Aorta (tissue), 5 donors: ENCODE measurements around the gene GSK3B. TPM values are rescaled to one million over a fixed set of nuclear protein-coding genes. Genes with fewer than 3 reads are reported as not detected.
A peak's percentile ranks its signal among the peaks of the same experiment; 100 is the strongest.

Source experiments
- ATAC-seq: fragments of 200-7000 bp; cut with Tn5 transposase; one replicate; pipeline ENCODE4 v1.9.1; 2022; ENCODE audit warnings: moderate library complexity; ENCODE audit not compliant: low FRiP score
- DNase-seq, 2 donors: peaks; one replicate each; pipeline ENCODE4 v3.0.0-alpha.2; 2020
- H3K27ac ChIP-seq, 2 donors: one replicate each; pipeline ENCODE4 v1.5.1; 2013; ENCODE audit warnings: low read length in 2 of 2, mild to moderate bottlenecking in 2 of 2, moderate library complexity in 2 of 2, control low read depth in 1 of 2, inconsistent platforms in 1 of 2, low read depth in 1 of 2
- H3K27me3 ChIP-seq, 2 donors: one replicate each; pipeline ENCODE4 v1.6.1; 2013; ENCODE audit warnings: control low read depth in 1 of 2, low read length in 1 of 2, mild to moderate bottlenecking in 1 of 2, moderate library complexity in 1 of 2; ENCODE audit not compliant: insufficient read depth in 2 of 2, control insufficient read depth in 1 of 2
- H3K36me3 ChIP-seq, 2 donors: one replicate each; pipeline ENCODE4 v1.6.1; 2013; ENCODE audit warnings: control low read depth in 1 of 2, low read length in 1 of 2, mild to moderate bottlenecking in 1 of 2; ENCODE audit not compliant: insufficient read depth in 2 of 2, control insufficient read depth in 1 of 2
- H3K4me1 ChIP-seq, 2 donors: one replicate each; pipeline ENCODE4 v1.6.1; 2013; ENCODE audit warnings: low read length in 2 of 2, control low read depth in 1 of 2, mild to moderate bottlenecking in 1 of 2, moderate library complexity in 1 of 2; ENCODE audit not compliant: insufficient read depth in 2 of 2, control insufficient read depth in 1 of 2
- H3K4me3 ChIP-seq, 2 donors: one replicate each; pipeline ENCODE4 v1.5.1; 2013; ENCODE audit warnings: low read length in 2 of 2, control low read depth in 1 of 2, mild to moderate bottlenecking in 1 of 2
- H3K9me3 ChIP-seq: one replicate; pipeline ENCODE4 v1.6.1; 2013; ENCODE audit warnings: mild to moderate bottlenecking, low read length; ENCODE audit not compliant: control insufficient read depth
- WGBS, 2 donors: extraction: QIAGEN DNeasy Blood & Tissue Kit; methylation state at CpG; one replicate each; pipeline ENCODE4 v1.1.7; 2013; 5-methylcytosine and 5-hydroxymethylcytosine counted together
- intact Hi-C, 2 donors: fragments of 100-400 bp; cut with DNase I; formaldehyde crosslinking; loops; one replicate each; pipeline versions ENCODE4 v1.14.2 to v1.15.0; 2022
- long read RNA-seq, 2 donors: library from polyadenylated mRNA; unstranded; transcript quantifications; one replicate each; pipeline ENCODE4 v2.0.0, GENCODE V29; 2020 to 2021
- polyA plus RNA-seq, 2 donors: library from polyadenylated mRNA; stranded (reverse); fragments of 200-250 nt; gene quantifications; one replicate each; pipeline ENCODE4 v1.2.3, GENCODE V29; 2013
- total RNA-seq, 2 donors: library from RNA; stranded (reverse); fragmentation: NEBNext Ultra II Directional; extraction: Animal tissue kit (Norgen Biotek cat#: 25700); gene quantifications; one replicate each; pipeline ENCODE4 v1.2.1, GENCODE V29; 2021
- donor health status: healthy with polysubstance abuse.
- donor health status: Bipolar disorder and iron deficiency.
- donor health status: DM: no; HTN: no; CAD: no.
- donor health status: DM: no; HTN: no; CAD: no.
- donor health status: DM: yes; HTN: yes; CAD: no.

GSK3B gene
- 10 to 100 TPM; 34.3 to 37.8 TPM for total RNA-seq
- polyA plus RNA-seq: 1 to 10 TPM; 4.5 to 5.4 TPM
- long read RNA-seq, donor 1, full-length matches to known transcripts: 5 of 13 reads
- long read RNA-seq, donor 1, partial matches to known transcripts: 0 of 13 reads
- long read RNA-seq, donor 1, other reads (novel, unspliced or antisense): 8 of 13 reads
- long read RNA-seq, donor 2, full-length matches to known transcripts: 2 of 13 reads
- long read RNA-seq, donor 2, partial matches to known transcripts: 1 of 13 reads
- long read RNA-seq, donor 2, other reads (novel, unspliced or antisense): 10 of 13 reads

GRCh38 chr3:120093911-120094775 lies at the start of gene GSK3B:
Gene GSK3B (minus strand): TSS chr3:120094447. CDS start chr3:120093434, 1,013 bp downstream.
- Histone ChIP-seq H3K4me1 (no peaks in the 10 kb centered on the region), H3K4me3 (peak within 1 kb of the TSS; percentile 91 to 92), H3K9me3 (no peaks in the 10 kb centered on the region), H3K27me3 (no peaks in the 10 kb centered on the region), H3K36me3 (no peaks in the 10 kb centered on the region), H3K27ac (peak within 1 kb of the TSS; percentile 98)
- 0 to 1% methylated on average over 69 to 94 of the region's 94 CpGs for WGBS, 2 donors
- ATAC-seq (peak; percentile 93), DNase-seq (peak; percentile 99)
- intact Hi-C loops: loop anchor here (5.0 to 10.0 kb wide), 5 partner anchors 78 to 341 kb away; partner anchors contain the start of gene LRRC58 (in 1 of the 2)

DNA sequence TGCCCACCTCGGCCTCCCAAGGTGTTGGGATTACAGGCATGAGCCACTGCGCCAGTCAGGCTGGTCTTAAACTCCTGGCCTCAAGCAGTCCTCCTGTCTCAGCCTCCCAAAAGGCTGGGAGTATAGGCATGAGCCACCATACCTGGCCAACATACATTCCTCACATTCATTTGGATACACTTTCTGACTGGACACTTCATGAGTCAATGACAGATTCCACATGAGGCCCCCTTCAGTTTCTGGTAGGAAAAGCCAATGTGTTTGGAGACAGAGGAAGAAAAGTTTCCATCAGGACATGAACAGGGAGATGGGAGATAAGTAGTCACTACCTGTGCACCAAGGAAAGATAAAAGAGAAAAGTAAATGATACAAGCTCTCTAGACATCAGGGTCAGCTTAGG lies 49.4 kb upstream of the GSK3B start:
- H3K4me1 ChIP-seq: peaks cover 0 to 1% of the 10 kb centered on the region in 2 donors
- no peak overlapping the region for H3K4me3 ChIP-seq
- H3K9me3 ChIP-seq: no peaks in the 10 kb centered on the region
- H3K27me3 ChIP-seq: no peaks in the 10 kb centered on the region
- DNase-seq (no peak), ATAC-seq (no peak)
- WGBS, 2 donors: 94 to 95% methylated on average over 2 of the region's 2 CpGs
- no peaks in the 10 kb centered on the region for H3K36me3 ChIP-seq
- no peak overlapping the region for H3K27ac ChIP-seq
- intact Hi-C loops: no loop called here

DNA sequence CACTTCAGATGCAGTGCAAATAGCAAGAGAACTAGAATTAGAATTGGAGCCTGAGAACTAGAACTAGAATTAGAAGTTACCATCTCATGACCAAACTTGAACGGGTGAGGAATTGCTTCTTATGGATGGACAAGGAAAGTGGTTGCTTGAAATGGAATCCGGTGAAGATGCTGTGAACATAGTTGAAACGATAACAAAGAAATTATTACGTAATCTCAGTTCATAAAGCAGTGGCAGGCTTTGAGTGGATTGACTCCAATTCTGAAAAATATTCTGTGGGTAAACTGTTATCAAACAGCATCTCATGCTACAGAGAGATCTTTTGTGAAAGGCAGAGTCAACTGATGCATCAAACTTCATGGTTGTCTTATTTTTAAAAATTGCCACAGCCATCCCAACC lies 48.0 kb upstream of the GSK3B start:
- intact Hi-C loops: no loop called here
- Histone ChIP-seq H3K4me1 (no peaks in the 10 kb centered on the region), H3K9me3 (no peaks in the 10 kb centered on the region), H3K4me3 (no peak overlapping the region), H3K27me3 (no peaks in the 10 kb centered on the region), H3K36me3 (no peaks in the 10 kb centered on the region), H3K27ac (no peak overlapping the region)
- ATAC-seq (no peak), DNase-seq (no peak)
- 79 to 91% methylated on average over 4 of the region's 4 CpGs for WGBS, 2 donors

DNA sequence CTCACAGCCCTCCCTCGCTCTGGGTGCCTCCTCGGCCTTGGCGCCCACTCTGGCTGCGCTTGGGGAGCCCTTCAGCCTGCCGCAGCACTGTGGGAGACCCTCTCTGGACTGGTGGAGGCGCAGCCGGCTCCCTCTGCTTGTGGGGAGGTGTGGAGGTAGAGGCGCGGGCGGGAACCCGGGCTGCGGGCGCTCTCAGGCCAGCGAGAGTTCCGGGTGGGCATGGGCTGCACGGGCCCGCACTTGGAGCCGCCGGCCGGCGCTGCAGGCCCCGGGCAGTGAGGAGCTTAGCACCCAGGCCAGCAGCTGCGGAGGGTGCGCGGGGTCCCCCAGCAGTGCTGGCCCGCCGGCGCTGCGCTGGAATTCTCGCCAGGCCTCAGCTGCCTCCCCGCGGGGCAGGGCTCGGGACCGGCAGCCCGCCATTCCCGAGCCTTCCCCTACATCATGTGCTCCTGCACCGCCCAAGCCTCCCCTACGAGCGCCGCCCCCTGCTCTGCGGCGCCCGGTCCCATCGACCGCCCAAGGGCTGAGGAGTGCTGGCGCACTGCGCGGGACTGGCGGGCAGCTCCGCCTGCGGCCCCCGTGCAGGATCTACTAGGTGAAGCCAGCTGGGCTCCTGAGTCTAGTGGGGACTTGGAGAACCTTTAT lies 46.0 kb upstream of the GSK3B start:
- Histone ChIP-seq H3K27ac (no peak overlapping the region), H3K36me3 (no peaks in the 10 kb centered on the region), H3K4me3 (no peak overlapping the region), H3K4me1 (peaks cover 0 to 2% of the 10 kb centered on the region in 2 donors), H3K27me3 (no peaks in the 10 kb centered on the region), H3K9me3 (no peaks in the 10 kb centered on the region)
- intact Hi-C loops: no loop called here
- WGBS, 2 donors: 97% methylated on average over 46 to 52 of the region's 52 CpGs
- no peak for DNase-seq
- ATAC-seq: no peak

- WGBS, 2 donors: 96 to 100% methylated on average over 4 of the region's 4 CpGs
- DNase-seq (no peak), ATAC-seq (no peak)
- Histone ChIP-seq H3K4me3 (no peak overlapping the region), H3K4me1 (peaks cover 0 to 2% of the 10 kb centered on the region in 2 donors), H3K27ac (no peak overlapping the region), H3K36me3 (no peaks in the 10 kb centered on the region), H3K9me3 (no peaks in the 10 kb centered on the region), H3K27me3 (no peaks in the 10 kb centered on the region)
- intact Hi-C loops: no loop called here
These were observed 44.9 kb upstream of the GSK3B start for GRCh38 chr3:120139140-120139539.

DNA sequence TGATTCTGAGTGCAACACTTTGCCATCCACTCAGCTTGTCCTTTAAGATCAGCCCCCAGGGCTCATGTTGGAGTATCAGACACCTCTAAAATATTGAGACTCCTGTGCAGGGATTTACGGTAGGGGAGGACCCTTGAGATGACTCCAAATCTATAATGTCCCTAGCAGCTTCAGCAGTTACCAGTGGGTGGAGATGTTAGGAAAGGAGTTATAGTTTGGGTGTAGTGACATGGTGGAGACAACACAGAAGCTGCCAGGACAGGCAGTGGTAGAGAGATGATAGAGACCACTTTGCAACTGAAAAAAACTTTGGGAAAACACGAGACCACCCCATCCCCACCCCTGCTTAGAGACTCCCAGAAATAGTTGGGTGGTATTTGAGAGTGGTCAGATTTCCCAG lies 43.3 kb upstream of the GSK3B start:
- intact Hi-C loops: no loop called here
- H3K27ac ChIP-seq: no peak overlapping the region
- no peaks in the 10 kb centered on the region for H3K9me3 ChIP-seq
- H3K4me1 ChIP-seq: peaks cover 0 to 2% of the 10 kb centered on the region in 2 donors
- DNase-seq (no peak), ATAC-seq (no peak)
- no peaks in the 10 kb centered on the region for H3K27me3 ChIP-seq
- H3K4me3 ChIP-seq: no peak overlapping the region
- 61 to 65% methylated on average over 2 of the region's 2 CpGs for WGBS, 2 donors
- H3K36me3 ChIP-seq: no peaks in the 10 kb centered on the region

DNA sequence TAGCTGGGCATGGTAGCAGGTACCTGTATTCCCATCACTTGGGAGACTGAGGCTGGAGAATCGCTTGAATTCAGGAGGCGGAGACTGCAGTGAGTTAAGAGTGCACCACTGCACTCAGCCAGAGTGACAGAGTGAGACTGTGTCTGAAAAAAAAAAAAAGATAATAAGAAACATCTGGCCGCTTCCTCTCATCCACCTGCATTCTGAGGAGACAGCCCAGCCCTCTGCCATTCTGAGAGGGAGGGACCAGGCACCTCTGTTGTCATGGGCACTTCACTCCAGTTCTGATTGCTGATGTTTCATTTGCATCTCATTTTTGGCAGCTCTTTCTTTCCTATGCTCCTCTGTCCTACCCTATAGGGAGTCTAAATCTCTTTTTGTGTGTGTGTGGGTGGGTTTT lies 36.4 kb upstream of the GSK3B start:
- H3K4me1 ChIP-seq: peaks cover 0 to 2% of the 10 kb centered on the region in 2 donors
- H3K27ac ChIP-seq: no peak overlapping the region
- WGBS, 2 donors: 87 to 89% methylated on average over 3 of the region's 3 CpGs
- no peaks in the 10 kb centered on the region for H3K9me3 ChIP-seq
- intact Hi-C loops: no loop called here
- no peaks in the 10 kb centered on the region for H3K27me3 ChIP-seq
- ATAC-seq: no peak
- no peaks in the 10 kb centered on the region for H3K36me3 ChIP-seq
- no peak for DNase-seq
- H3K4me3 ChIP-seq: no peak overlapping the region

DNA sequence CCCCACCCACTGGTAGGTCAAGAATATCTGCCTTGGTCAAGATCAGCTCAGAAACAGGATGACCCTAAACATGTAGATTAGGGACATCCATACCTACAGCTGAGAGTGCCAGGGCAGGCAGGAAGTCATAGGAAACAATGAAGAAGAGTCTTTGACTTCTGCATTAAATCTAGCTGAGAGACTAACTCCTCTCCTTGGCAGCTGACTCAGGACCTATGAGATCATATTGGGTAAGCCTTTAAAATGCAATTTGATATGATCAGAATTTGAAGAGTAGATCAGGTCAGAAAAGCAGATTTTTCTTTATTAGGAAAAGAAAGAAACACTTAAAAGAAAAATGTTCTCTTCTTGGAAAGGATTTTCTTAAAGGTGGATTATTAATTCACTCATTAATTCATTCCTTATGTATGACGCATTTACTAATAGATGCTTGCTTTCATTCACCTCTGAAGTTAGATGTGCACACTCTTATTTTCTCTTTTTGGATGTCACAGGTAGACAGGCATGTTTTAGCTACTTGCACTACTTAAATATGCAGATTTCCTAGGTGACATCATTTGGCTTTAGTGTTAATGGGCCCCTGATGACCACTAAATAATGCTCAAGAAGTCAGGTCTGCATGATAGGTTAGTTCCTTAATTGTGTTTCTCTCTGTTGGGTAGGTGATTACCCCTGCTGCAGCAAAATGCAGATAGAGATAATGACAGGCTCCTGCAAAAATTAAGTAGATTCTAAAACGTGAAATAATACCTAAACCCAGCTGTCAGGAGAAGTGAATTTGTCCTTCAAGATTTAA lies 35.7 kb upstream of the GSK3B start:
- WGBS, 2 donors: 83 to 88% methylated on average over 2 of the region's 2 CpGs

More for the DNA sequence above, 35.7 kb upstream of the GSK3B start:
- H3K27me3 ChIP-seq: no peaks in the 10 kb centered on the region
- H3K9me3 ChIP-seq: no peaks in the 10 kb centered on the region
- DNase-seq (no peak), ATAC-seq (no peak)
- H3K4me3 ChIP-seq: no peak overlapping the region
- no peaks in the 10 kb centered on the region for H3K4me1 ChIP-seq
- no peaks in the 10 kb centered on the region for H3K36me3 ChIP-seq
- H3K27ac ChIP-seq: no peak overlapping the region
- intact Hi-C loops: no loop called here
